Kasumi-1 (cell line): ENCODE measurements around the gene TTC39A.
"Not testable (repeated sequence)": the region's sequence is repeated elsewhere in the genome, so short reads cannot be mapped to it uniquely, and the experiment has no call there.

Experiments
- DNase-seq, 2 experiments: peaks; one replicate each; lab custom pipeline; 2025; lab: John Stamatoyannopoulos, UW

Gene TTC39A

GRCh38 chr1:51336711-51337110 lies 6.3 kb upstream of the TTC39A start:
- no peak for DNase-seq

GRCh38 chr1:51336004-51336403 lies 5.6 kb upstream of the TTC39A start:
- DNase-seq: no peak

GRCh38 chr1:51331206-51332100 lies 1.1 kb upstream of the TTC39A start:
- peak; percentile 38 to 48 for DNase-seq

- DNase-seq: no peak
These were observed 678 bp downstream of the TTC39A start for GRCh38 chr1:51329443-51330325.

- no peak for DNase-seq
These were observed 1.4 kb downstream of the TTC39A start for GRCh38 chr1:51328926-51329325.

GRCh38 chr1:51328279-51328678 lies 2.1 kb downstream of the TTC39A start:
- no peak for DNase-seq

GRCh38 chr1:51327386-51327785 lies 3.0 kb downstream of the TTC39A start:
- DNase-seq: no peak

- DNase-seq: no peak
These were observed 3.5 kb downstream of the TTC39A start for GRCh38 chr1:51326839-51327238.

GRCh38 chr1:51325878-51326755 lies 4.2 kb downstream of the TTC39A start:
- no peak for DNase-seq

GRCh38 chr1:51325391-51325790 lies 5.0 kb downstream of the TTC39A start:
- no peak for DNase-seq

- DNase-seq: not testable (repeated sequence)
These were observed 5.4 kb downstream of the TTC39A start for GRCh38 chr1:51325011-51325385.

- DNase-seq: no peak
These were observed 5.9 kb downstream of the TTC39A start for GRCh38 chr1:51324251-51325010.

- no peak for DNase-seq
These were observed 6.6 kb downstream of the TTC39A start for GRCh38 chr1:51323778-51324177.

GRCh38 chr1:51322417-51323101 lies 7.8 kb downstream of the TTC39A start:
- DNase-seq: no peak

- no peak for DNase-seq
These were observed 8.5 kb downstream of the TTC39A start for GRCh38 chr1:51321924-51322280.

GRCh38 chr1:51320967-51321923 lies 9.1 kb downstream of the TTC39A start:
- DNase-seq: no peak

GRCh38 chr1:51317798-51318197 lies 12.6 kb downstream of the TTC39A start:
- no peak for DNase-seq

GRCh38 chr1:51316846-51317120 lies 13.6 kb downstream of the TTC39A start:
- no peak for DNase-seq

GRCh38 chr1:51316113-51316845 lies 14.1 kb downstream of the TTC39A start:
- DNase-seq: no peak
